WERI-Rb-1 (cell line): ENCODE data around the gene CTTN.
"Not testable (repeated sequence)": the region's sequence is repeated elsewhere in the genome, so short reads cannot be mapped to it uniquely, and the experiment has no call there.

Experiments used
- DNase-seq: peaks from one replicate; pipeline ENCODE4 v3.0.0-alpha.2; 2020
- H3K27ac ChIP-seq: fragments of 250-450 bp; sonication (Bioruptor Pico); 2 replicates; pipeline ENCODE4 v1.5.1; 2020; ENCODE audit warnings: mild to moderate bottlenecking, moderate library complexity
- H3K27me3 ChIP-seq: fragments of 250-450 bp; sonication (Bioruptor Pico); 2 replicates; pipeline ENCODE4 v1.5.1; 2021; ENCODE audit warnings: mild to moderate bottlenecking, low read depth, moderate library complexity; ENCODE audit not compliant: insufficient read depth, severe bottlenecking
- H3K36me3 ChIP-seq: fragments of 250-450 bp; sonication (Bioruptor Pico); 2 replicates; pipeline ENCODE4 v1.5.1; 2020; ENCODE audit warnings: mild to moderate bottlenecking, moderate library complexity
- H3K4me3 ChIP-seq: 2 replicates; pipeline ENCODE4 v1.5.1; 2011; ENCODE audit warnings: low read depth, mild to moderate bottlenecking, control low read depth, low read length
- H3K9me3 ChIP-seq: fragments of 250-450 bp; sonication (Bioruptor Pico); 2 replicates; pipeline ENCODE4 v1.5.1; 2021; ENCODE audit warnings: mild to moderate bottlenecking, moderate library complexity; ENCODE audit not compliant: severe bottlenecking
- TF ChIP-seq, protein P1 (sequence below): IDR thresholded peaks from 2 replicates; pipeline ENCODE4 v1.5.1; 2011; ENCODE audit warnings: low read depth, mild to moderate bottlenecking, control low read depth, inconsistent platforms, low read length

CTTN gene

DNA sequence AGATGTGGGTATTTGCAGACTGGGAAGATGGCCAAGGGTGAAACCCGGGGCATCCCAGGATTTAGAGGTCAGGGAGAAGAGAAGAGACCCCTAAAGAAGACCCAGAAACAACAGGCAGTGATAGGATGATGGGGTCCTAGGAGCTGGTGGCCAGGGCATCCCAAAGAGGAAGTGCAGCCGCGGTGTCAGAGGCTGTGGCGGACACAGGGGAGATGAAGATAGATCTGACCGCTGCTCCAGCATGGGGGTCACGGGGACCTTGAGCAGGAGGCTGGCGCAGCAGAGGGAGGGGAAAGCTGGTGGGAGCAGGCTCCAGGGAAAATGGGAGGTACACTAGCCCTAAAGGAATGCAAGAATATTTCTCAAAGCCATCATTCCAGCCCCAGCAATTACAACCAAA lies 47.3 kb downstream of the CTTN start:
- no peaks in the 10 kb centered on the region for H3K27me3 ChIP-seq
- no peak for DNase-seq
- H3K4me3 ChIP-seq, result no peak overlapping the region
- no peaks in the 10 kb centered on the region for H3K36me3 ChIP-seq
- H3K27ac ChIP-seq, result no peak overlapping the region
- TF ChIP-seq, protein P1, sequence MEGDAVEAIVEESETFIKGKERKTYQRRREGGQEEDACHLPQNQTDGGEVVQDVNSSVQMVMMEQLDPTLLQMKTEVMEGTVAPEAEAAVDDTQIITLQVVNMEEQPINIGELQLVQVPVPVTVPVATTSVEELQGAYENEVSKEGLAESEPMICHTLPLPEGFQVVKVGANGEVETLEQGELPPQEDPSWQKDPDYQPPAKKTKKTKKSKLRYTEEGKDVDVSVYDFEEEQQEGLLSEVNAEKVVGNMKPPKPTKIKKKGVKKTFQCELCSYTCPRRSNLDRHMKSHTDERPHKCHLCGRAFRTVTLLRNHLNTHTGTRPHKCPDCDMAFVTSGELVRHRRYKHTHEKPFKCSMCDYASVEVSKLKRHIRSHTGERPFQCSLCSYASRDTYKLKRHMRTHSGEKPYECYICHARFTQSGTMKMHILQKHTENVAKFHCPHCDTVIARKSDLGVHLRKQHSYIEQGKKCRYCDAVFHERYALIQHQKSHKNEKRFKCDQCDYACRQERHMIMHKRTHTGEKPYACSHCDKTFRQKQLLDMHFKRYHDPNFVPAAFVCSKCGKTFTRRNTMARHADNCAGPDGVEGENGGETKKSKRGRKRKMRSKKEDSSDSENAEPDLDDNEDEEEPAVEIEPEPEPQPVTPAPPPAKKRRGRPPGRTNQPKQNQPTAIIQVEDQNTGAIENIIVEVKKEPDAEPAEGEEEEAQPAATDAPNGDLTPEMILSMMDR, result no peak
- H3K9me3 ChIP-seq, result peaks cover 10% of the 10 kb centered on the region

DNA sequence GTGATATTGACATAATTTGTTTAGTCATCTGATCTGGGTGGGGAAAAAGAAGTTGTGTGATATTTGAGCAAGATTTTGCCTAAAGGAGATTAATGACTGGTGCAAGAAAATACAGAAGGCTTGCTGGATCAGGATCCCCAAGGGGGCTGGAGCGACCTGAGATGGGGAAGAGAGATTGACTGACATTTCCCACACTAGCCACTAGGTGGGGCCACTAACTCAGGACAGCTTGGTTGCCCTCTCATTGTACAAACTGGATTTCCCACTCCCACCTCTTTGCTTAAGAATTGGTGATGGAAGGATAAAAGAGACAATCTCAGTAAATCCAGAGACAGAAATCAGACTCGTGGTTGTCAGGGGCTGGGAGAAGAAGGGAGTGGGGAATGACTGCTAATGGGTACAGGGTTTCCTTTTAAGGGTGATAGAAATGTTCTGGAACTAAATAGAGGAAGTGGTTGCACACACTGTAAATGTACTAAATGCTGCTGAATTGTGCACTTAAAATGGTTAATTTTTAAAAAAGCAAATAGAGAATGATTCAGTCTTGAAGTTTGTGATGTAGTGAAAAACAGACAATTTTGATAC lies 50.7 kb downstream of the CTTN start:
- H3K9me3 ChIP-seq, result peaks cover 13% of the 10 kb centered on the region
- H3K27me3 ChIP-seq, result no peaks in the 10 kb centered on the region
- TF ChIP-seq, protein P1, result peak; percentile 85
- no peaks in the 10 kb centered on the region for H3K36me3 ChIP-seq
- no peak overlapping the region for H3K4me3 ChIP-seq
- no peak overlapping the region for H3K27ac ChIP-seq
- DNase-seq, result peak; percentile 46

DNA sequence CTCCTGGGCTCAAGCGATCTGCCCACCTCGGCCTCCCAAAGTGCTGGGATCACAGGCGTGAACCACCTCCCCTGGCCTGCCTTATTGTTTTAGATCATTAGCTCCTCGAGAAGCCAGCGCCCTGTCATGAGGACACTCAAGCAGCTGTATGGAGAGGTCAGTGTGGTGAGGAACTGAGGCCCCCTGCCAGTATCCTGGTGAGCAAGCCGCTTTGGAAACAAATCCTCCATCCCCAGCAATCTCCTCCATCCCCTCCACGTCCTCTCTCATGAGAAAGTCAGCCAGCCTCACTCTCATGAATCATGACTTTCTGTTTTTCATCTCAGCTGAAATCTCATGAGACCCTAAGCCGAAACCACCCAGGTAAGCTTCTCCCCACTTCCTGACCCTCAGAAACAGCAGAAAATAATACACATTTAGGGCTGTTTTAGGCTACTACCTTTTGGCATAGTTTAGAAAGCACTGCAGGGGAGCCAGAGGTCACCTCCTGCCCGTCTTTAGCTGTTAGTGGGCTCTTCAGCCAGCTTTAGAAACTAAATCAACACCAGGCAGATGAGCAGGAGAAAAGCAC lies 56.0 kb downstream of the CTTN start:
- peak; percentile 31 for DNase-seq
- TF ChIP-seq, protein P1, result no peak
- H3K27ac ChIP-seq, result no peak overlapping the region
- H3K4me3 ChIP-seq, result no peak overlapping the region
- H3K27me3 ChIP-seq, result no peaks in the 10 kb centered on the region
- H3K9me3 ChIP-seq, result peaks cover 7% of the 10 kb centered on the region
- no peaks in the 10 kb centered on the region for H3K36me3 ChIP-seq

GRCh38 chr11:70454811-70455210 lies 56.5 kb downstream of the CTTN start:
- H3K4me3 ChIP-seq, H3K27ac ChIP-seq, H3K36me3 ChIP-seq: not testable (repeated sequence)

DNA sequence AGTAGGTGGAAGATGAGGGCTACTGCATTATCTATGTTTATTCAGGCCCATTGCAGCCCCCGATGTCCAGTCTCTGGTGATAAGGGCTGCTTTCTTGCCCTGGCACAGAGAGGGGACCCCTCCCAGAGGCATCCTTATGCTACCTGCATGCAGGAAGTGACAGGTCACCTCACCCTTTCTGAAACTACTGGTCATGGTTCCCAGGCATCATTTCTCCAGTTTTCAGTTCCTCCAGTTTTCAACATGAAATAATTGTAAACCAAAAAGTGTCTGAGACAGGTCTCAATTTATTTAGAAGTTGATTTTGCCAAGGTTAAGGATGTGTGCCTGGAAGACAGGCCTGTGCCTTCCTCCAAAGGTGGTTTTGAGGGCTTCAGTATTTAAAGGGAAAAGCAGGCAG lies 57.0 kb downstream of the CTTN start:
- no peak for DNase-seq
- H3K27me3 ChIP-seq, result no peaks in the 10 kb centered on the region
- no peaks in the 10 kb centered on the region for H3K36me3 ChIP-seq
- TF ChIP-seq, protein P1, result no peak
- peaks cover 3% of the 10 kb centered on the region for H3K9me3 ChIP-seq
- H3K4me3 ChIP-seq, result no peak overlapping the region
- no peak overlapping the region for H3K27ac ChIP-seq

More at GRCh38 chr11:70454811-70455210, 56.5 kb downstream of the CTTN start:
- not testable (repeated sequence) for H3K9me3 ChIP-seq, H3K27me3 ChIP-seq, DNase-seq

- Histone ChIP-seq H3K9me3 (peaks cover 3% of the 10 kb centered on the region), H3K27me3 (no peaks in the 10 kb centered on the region), H3K27ac (no peak overlapping the region), H3K4me3 (no peak overlapping the region), H3K36me3 (no peaks in the 10 kb centered on the region)
- TF ChIP-seq, protein P1, result no peak
- DNase-seq, result no peak
Measured at GRCh38 chr11:70456921-70457532, 58.7 kb downstream of the CTTN start.
